Testis (tissue), 3 donors: ENCODE results near the gene KLC1. TPM values are rescaled to one million over a fixed set of nuclear protein-coding genes. Genes with fewer than 3 reads are reported as not detected.

Experiments
- DNase-seq: peaks from one replicate; pipeline ENCODE4 v3.0.0-alpha.2; 2019
- H3K27ac ChIP-seq, 2 donors: fragments of 200-600 bp; sonication (generic); one replicate each; pipeline ENCODE4 v1.5.1; 2019
- H3K27me3 ChIP-seq: fragments of 200-600 bp; sonication (generic); one replicate; pipeline ENCODE4 v1.5.1; 2019
- H3K36me3 ChIP-seq: fragments of 200-600 bp; sonication (generic); one replicate; pipeline ENCODE4 v1.5.1; 2017; ENCODE audit warnings: low read depth; ENCODE audit errors: missing control alignments
- H3K4me1 ChIP-seq: fragments of 200-600 bp; sonication (generic); one replicate; pipeline ENCODE4 v1.5.1; 2019
- H3K4me3 ChIP-seq, 2 donors: fragments of 200-600 bp; sonication (generic); one replicate each; pipeline ENCODE4 v1.5.1; 2017 to 2019
- H3K9me3 ChIP-seq: fragments of 200-600 bp; sonication (generic); one replicate; pipeline ENCODE4 v1.5.1; 2017
- CTCF ChIP-seq, 3 experiments: fragments of 450-650 bp in 2 of 3; fragments of 200-600 bp in 1 of 3; sonication (generic) in 1 of 3; IDR thresholded peaks; one replicate each; pipeline ENCODE4 v1.5.1; 2016 to 2019; ENCODE audit warnings: antibody characterized with exemption in 3 of 3, mild to moderate bottlenecking in 2 of 3, moderate library complexity in 1 of 3
- POLR2A ChIP-seq: fragments of 450-650 bp; IDR thresholded peaks from one replicate; pipeline ENCODE4 v1.6.1; 2017; ENCODE audit warnings: antibody characterized with exemption, mild to moderate bottlenecking, moderate library complexity
- WGBS, 2 donors: methylation state at CpG; one replicate each; pipeline ENCODE4 v1.1.5; 2018; 5-methylcytosine and 5-hydroxymethylcytosine counted together
- intact Hi-C: fragments of 100-400 bp; cut with DNase I; formaldehyde crosslinking; loops from one replicate; pipeline ENCODE4 v1.15.1; 2023; ENCODE audit warnings: low total_unique reads
- polyA plus RNA-seq: library from polyadenylated mRNA; stranded (reverse); fragments of 350-450 nt; fragmentation: Illumina TruSeq; extraction: RNeasy Lipid Tissue Mini Kit (QIAGEN cat#74804); gene quantifications from one replicate; pipeline ENCODE4 v1.2.3, GENCODE V29; 2014; ENCODE audit warnings: low read depth, low replicate concordance; ENCODE audit not compliant: insufficient read depth
- total RNA-seq, 2 donors: library from RNA; depleted of rRNA; stranded (reverse); fragments of >200 nt; gene quantifications; one replicate each; pipeline ENCODE4 v1.2.3, GENCODE V29; 2016

The KLC1 gene
- total and polyA plus RNA-seq, 3 donors from 2014 or later = 92.9 to 473 (median 379) TPM

GRCh38 chr14:103616635-103617300, 12.2 kb upstream of the KLC1 start:
- Histone ChIP-seq H3K9me3 (no peaks in the 10 kb centered on the region), H3K4me1 (no peaks in the 10 kb centered on the region), H3K36me3 (no peaks in the 10 kb centered on the region), H3K27me3 (no peaks in the 10 kb centered on the region), H3K27ac (no peak overlapping the region), H3K4me3 (no peak overlapping the region)
- DNase-seq = no peak
- WGBS, 2 donors = 83 to 86% methylated on average over 17 of the region's 17 CpGs
- TF ChIP-seq POLR2A (no peak), CTCF (IDR thresholded peaks at IDR 0.05) (no peak)
- intact Hi-C loops = no loop called here

GRCh38 chr14:103619057-103619456, 10.0 kb upstream of the KLC1 start:
- Histone ChIP-seq H3K27me3 (no peaks in the 10 kb centered on the region), H3K36me3 (no peaks in the 10 kb centered on the region), H3K9me3 (no peaks in the 10 kb centered on the region), H3K27ac (no peak overlapping the region), H3K4me1 (no peaks in the 10 kb centered on the region), H3K4me3 (no peak overlapping the region)
- TF ChIP-seq POLR2A (no peak), CTCF (IDR thresholded peaks at IDR 0.05) (no peak)
- intact Hi-C loops = no loop called here
- 83 to 85% methylated on average over 5 of the region's 5 CpGs for WGBS, 2 donors
- DNase-seq = no peak

GRCh38 chr14:103621860-103622259, 7.2 kb upstream of the KLC1 start:
- H3K36me3 ChIP-seq = no peaks in the 10 kb centered on the region
- WGBS, 2 donors = 87 to 96% methylated on average over 5 of the region's 5 CpGs
- no peaks in the 10 kb centered on the region for H3K27me3 ChIP-seq

GRCh38 chr14:103623308-103623707, 5.7 kb upstream of the KLC1 start:
- 50 to 71% methylated on average over 4 of the region's 4 CpGs for WGBS, 2 donors
- Histone ChIP-seq H3K36me3 (no peaks in the 10 kb centered on the region), H3K9me3 (no peaks in the 10 kb centered on the region), H3K4me3 (no peak overlapping the region), H3K4me1 (peaks cover 10% of the 10 kb centered on the region), H3K27ac (no peak overlapping the region), H3K27me3 (no peaks in the 10 kb centered on the region)
- TF ChIP-seq POLR2A (no peak), CTCF (IDR thresholded peaks at IDR 0.05) (no peak)
- intact Hi-C loops = no loop called here
- DNase-seq = no peak

More at GRCh38 chr14:103621860-103622259, 7.2 kb upstream of the KLC1 start:
- Histone ChIP-seq H3K9me3 (no peaks in the 10 kb centered on the region), H3K4me1 (peaks cover 2% of the 10 kb centered on the region), H3K4me3 (no peak overlapping the region), H3K27ac (no peak overlapping the region)
- DNase-seq = no peak
- TF ChIP-seq POLR2A = no peak
- TF ChIP-seq CTCF (IDR thresholded peaks at IDR 0.05) = no peak
- intact Hi-C loops = no loop called here

- Histone ChIP-seq H3K4me1 (peaks cover 11% of the 10 kb centered on the region), H3K27me3 (no peaks in the 10 kb centered on the region), H3K4me3 (no peak overlapping the region), H3K36me3 (no peaks in the 10 kb centered on the region), H3K27ac (peak overlapping the region in 1 of 2 donors; percentile 29), H3K9me3 (no peaks in the 10 kb centered on the region)
- TF ChIP-seq CTCF (IDR thresholded peaks at IDR 0.05) (no peak), POLR2A (no peak)
- intact Hi-C loops = no loop called here
- 75 to 77% methylated on average over 6 to 16 of the region's 16 CpGs for WGBS, 2 donors
- no peak for DNase-seq
Measured at GRCh38 chr14:103623883-103624482, 5.0 kb upstream of the KLC1 start.
